Measurements from ENCODE around the gene SHISA6.

DNA sequence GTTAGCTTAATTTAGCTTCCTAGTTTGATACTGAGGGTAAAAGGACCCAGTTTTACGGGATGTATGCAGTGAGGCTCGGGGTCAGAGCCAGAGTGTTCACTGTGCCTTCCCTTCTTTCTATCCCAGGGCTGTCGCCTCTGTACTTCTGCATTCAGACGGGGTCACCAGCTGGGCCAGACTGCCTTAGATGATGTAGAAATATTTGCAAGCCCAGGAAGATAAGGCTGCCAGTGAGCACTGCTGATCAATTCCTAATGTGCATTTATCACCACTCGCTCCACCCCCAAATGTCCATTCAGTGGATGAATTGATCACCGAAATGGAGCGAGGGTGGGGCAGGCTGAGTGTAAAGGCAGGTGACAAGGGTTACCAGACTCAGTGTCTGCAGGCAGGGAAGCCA is 9.1 kb downstream of the SHISA6 start:
- TF ChIP-seq, protein P1, sequence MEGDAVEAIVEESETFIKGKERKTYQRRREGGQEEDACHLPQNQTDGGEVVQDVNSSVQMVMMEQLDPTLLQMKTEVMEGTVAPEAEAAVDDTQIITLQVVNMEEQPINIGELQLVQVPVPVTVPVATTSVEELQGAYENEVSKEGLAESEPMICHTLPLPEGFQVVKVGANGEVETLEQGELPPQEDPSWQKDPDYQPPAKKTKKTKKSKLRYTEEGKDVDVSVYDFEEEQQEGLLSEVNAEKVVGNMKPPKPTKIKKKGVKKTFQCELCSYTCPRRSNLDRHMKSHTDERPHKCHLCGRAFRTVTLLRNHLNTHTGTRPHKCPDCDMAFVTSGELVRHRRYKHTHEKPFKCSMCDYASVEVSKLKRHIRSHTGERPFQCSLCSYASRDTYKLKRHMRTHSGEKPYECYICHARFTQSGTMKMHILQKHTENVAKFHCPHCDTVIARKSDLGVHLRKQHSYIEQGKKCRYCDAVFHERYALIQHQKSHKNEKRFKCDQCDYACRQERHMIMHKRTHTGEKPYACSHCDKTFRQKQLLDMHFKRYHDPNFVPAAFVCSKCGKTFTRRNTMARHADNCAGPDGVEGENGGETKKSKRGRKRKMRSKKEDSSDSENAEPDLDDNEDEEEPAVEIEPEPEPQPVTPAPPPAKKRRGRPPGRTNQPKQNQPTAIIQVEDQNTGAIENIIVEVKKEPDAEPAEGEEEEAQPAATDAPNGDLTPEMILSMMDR (IDR thresholded peaks at IDR 0.05), result no peak
- TF ChIP-seq RAD21 (IDR thresholded peaks at IDR 0.05; ENCODE audit: low read length), result no peak
- TF ChIP-seq TCF12 (IDR thresholded peaks at IDR 0.05), result no peak
- TF ChIP-seq FOXM1 (IDR thresholded peaks at IDR 0.05; ENCODE audit: low read depth), result no peak
- TF ChIP-seq, protein P2, sequence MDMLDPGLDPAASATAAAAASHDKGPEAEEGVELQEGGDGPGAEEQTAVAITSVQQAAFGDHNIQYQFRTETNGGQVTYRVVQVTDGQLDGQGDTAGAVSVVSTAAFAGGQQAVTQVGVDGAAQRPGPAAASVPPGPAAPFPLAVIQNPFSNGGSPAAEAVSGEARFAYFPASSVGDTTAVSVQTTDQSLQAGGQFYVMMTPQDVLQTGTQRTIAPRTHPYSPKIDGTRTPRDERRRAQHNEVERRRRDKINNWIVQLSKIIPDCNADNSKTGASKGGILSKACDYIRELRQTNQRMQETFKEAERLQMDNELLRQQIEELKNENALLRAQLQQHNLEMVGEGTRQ (IDR thresholded peaks at IDR 0.05; ENCODE audit: borderline replicate concordance, low read depth, low read length), result no peak
- TF ChIP-seq SIN3A (IDR thresholded peaks at IDR 0.05; ENCODE audit: borderline replicate concordance, low read depth, low read length), result no peak
- no peak for TF ChIP-seq EZH2phosphoT487 (IDR thresholded peaks at IDR 0.05; ENCODE audit: borderline replicate concordance, low read depth)
- TF ChIP-seq, protein P3, sequence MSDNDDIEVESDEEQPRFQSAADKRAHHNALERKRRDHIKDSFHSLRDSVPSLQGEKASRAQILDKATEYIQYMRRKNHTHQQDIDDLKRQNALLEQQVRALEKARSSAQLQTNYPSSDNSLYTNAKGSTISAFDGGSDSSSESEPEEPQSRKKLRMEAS (IDR thresholded peaks at IDR 0.05; ENCODE audit: low read depth), result no peak
- TF ChIP-seq SMC3 (IDR thresholded peaks at IDR 0.05; ENCODE audit: low read depth, low read length), result no peak
- no peak for TF ChIP-seq MEF2A (IDR thresholded peaks at IDR 0.05; ENCODE audit: borderline replicate concordance, low read depth)
- no peak for TF ChIP-seq FOSL2 (IDR thresholded peaks at IDR 0.05; ENCODE audit: borderline replicate concordance, low read depth)
- no peak for TF ChIP-seq POLR2AphosphoS5 (IDR thresholded peaks at IDR 0.05; ENCODE audit: low read depth, low read length)

Data from SK-N-SH (cell line).